Loucy (cell line): ENCODE results near the gene PRND.

Experiments used
- H2AFZ ChIP-seq: fragments of 200-600 bp; sonication (generic); 2 replicates; pipeline ENCODE4 v1.6.0; 2016; ENCODE audit warnings: antibody characterized with exemption, mild to moderate bottlenecking, low read length, moderate library complexity
- H3F3A ChIP-seq: fragments of 200-600 bp; 2 replicates; pipeline ENCODE4 v1.6.0; 2016; ENCODE audit warnings: antibody characterized with exemption, low read depth, mild to moderate bottlenecking
- H3K27me3 ChIP-seq: fragments of 200-600 bp; sonication (generic); 2 replicates; pipeline ENCODE4 v1.6.1; 2014; ENCODE audit warnings: low read length, mild to moderate bottlenecking; ENCODE audit not compliant: insufficient read depth, poor library complexity, severe bottlenecking
- H3K36me3 ChIP-seq: fragments of 200-600 bp; sonication (generic); 2 replicates; pipeline ENCODE4 v1.6.1; 2016; ENCODE audit warnings: low read length; ENCODE audit not compliant: insufficient read depth
- H3K4me1 ChIP-seq: fragments of 200-600 bp; sonication (generic); 2 replicates; pipeline ENCODE4 v1.5.1; 2014; ENCODE audit warnings: low read length, mild to moderate bottlenecking; ENCODE audit not compliant: insufficient read depth, poor library complexity, severe bottlenecking
- H3K4me2 ChIP-seq: fragments of 200-600 bp; sonication (generic); 2 replicates; pipeline ENCODE4 v1.6.0; 2014; ENCODE audit warnings: antibody characterized with exemption, low read length, low read depth, mild to moderate bottlenecking; ENCODE audit not compliant: poor library complexity, severe bottlenecking
- H3K4me3 ChIP-seq: fragments of 200-600 bp; sonication (generic); 2 replicates; pipeline ENCODE4 v1.5.1; 2014; ENCODE audit warnings: low read length, mild to moderate bottlenecking, mixed read lengths; ENCODE audit not compliant: poor library complexity, severe bottlenecking
- H3K79me2 ChIP-seq: fragments of 200-600 bp; sonication (generic); 2 replicates; pipeline ENCODE4 v1.6.1; 2014; ENCODE audit warnings: low read length; ENCODE audit not compliant: insufficient read depth
- H3K9ac ChIP-seq: fragments of 200-600 bp; sonication (generic); 2 replicates; pipeline ENCODE4 v1.6.0; 2014; ENCODE audit warnings: mild to moderate bottlenecking, low read depth, low read length, moderate library complexity; ENCODE audit not compliant: poor library complexity, severe bottlenecking
- H3K9me2 ChIP-seq: fragments of 200-600 bp; sonication (generic); replicated peaks from 2 replicates; pipeline ENCODE4 v1.6.1; 2016; ENCODE audit warnings: low read depth, low read length, mixed read lengths
- H3K9me3 ChIP-seq: fragments of 200-600 bp; sonication (generic); 2 replicates; pipeline ENCODE4 v1.6.1; 2014; ENCODE audit warnings: mild to moderate bottlenecking, antibody characterized with exemption, low read length, low read depth; ENCODE audit not compliant: insufficient read depth
- H4K20me1 ChIP-seq: fragments of 200-600 bp; sonication (generic); 2 replicates; pipeline ENCODE4 v1.6.0; 2014; ENCODE audit warnings: antibody characterized with exemption, low read length, mild to moderate bottlenecking; ENCODE audit not compliant: insufficient read depth, poor library complexity, severe bottlenecking
- CTCF ChIP-seq: fragments of 200-600 bp; sonication (generic); conservative IDR thresholded peaks from 2 replicates; pipeline ENCODE4 v1.5.1; 2014; ENCODE audit warnings: mild to moderate bottlenecking, antibody characterized with exemption, low read length
- EZH2phosphoT487 ChIP-seq: fragments of 200-600 bp; IDR thresholded peaks from 2 replicates; pipeline ENCODE4 v1.6.1; 2018; ENCODE audit warnings: antibody characterized with exemption, mild to moderate bottlenecking, moderate library complexity, borderline replicate concordance

PRND gene

DNA sequence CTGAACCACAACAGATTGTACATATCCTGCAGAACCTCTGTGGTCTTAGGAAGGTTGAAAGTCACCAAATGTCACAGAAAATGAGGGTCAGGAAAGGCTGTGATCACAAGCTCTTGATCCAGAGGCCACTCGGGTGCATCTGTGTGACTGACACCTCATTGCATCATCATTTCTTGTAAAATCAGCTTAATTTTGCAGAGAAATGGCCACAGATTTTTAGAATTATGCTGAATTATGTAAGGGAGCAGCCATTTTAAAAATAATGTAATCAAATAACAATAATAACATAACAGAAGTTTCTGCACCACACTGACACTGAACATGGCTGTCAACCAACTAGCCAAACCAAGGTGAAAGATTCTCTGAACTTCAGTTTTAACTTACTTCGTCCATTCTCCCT lies 32.5 kb upstream of the PRND start:
- Histone ChIP-seq H3K4me3 (peak overlapping the region; percentile 16), H3K4me2 (peak overlapping the region; percentile 77), H3K9me2 (no peaks in the 10 kb centered on the region), H3K79me2 (peaks cover 50% of the 10 kb centered on the region), H2AFZ (no peak overlapping the region), H3K9me3 (no peaks in the 10 kb centered on the region), H3K9ac (no peak overlapping the region), H3K4me1 (peaks cover 37% of the 10 kb centered on the region), H4K20me1 (peaks cover 7% of the 10 kb centered on the region), H3F3A (0 out of 2 replicates have a peak, but pooled peaks cover 4% of the 10 kb centered on the region), H3K27me3 (no peaks in the 10 kb centered on the region), H3K36me3 (no peaks in the 10 kb centered on the region)
- TF ChIP-seq CTCF = no peak
- no peak for TF ChIP-seq EZH2phosphoT487

GRCh38 chr20:4691753-4692152 lies 30.0 kb upstream of the PRND start:
- Histone ChIP-seq H3K9me3 (no peaks in the 10 kb centered on the region), H3F3A (0 out of 2 replicates have a peak, but pooled peaks cover 4% of the 10 kb centered on the region), H4K20me1 (peaks cover 8% of the 10 kb centered on the region), H3K4me2 (peak overlapping the region; percentile 11), H3K27me3 (no peaks in the 10 kb centered on the region), H2AFZ (no peak overlapping the region), H3K9me2 (no peaks in the 10 kb centered on the region), H3K9ac (no peak overlapping the region), H3K36me3 (no peaks in the 10 kb centered on the region), H3K4me1 (peaks cover 29% of the 10 kb centered on the region), H3K4me3 (no peak overlapping the region), H3K79me2 (peaks cover 68% of the 10 kb centered on the region)
- TF ChIP-seq EZH2phosphoT487 = no peak
- TF ChIP-seq CTCF = no peak

DNA sequence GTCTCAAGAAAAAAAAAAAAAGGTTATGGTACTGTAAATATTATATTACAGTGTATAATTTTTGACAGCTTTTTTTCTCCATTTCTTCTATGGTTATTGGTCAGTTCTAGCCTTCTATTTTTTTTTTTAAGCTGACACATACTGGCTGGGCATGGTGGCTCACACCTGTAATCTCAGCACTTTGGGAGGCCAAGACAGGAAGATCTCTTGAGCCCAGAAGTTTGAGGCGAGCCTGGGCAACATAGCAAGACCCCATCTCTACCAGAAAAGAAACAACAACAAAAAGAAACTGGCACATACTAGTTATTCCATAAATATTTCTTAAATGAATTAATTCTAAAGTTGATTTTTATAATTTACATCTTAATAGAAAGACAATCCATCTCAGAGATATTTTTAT lies 27.6 kb upstream of the PRND start:
- H3K9me3 ChIP-seq = no peaks in the 10 kb centered on the region
- no peak overlapping the region for H2AFZ ChIP-seq
- no peak for TF ChIP-seq EZH2phosphoT487
- peaks cover 11% of the 10 kb centered on the region for H4K20me1 ChIP-seq
- H3K4me2 ChIP-seq = no peak overlapping the region
- H3K4me3 ChIP-seq = no peak overlapping the region
- H3K4me1 ChIP-seq = peaks cover 16% of the 10 kb centered on the region
- no peaks in the 10 kb centered on the region for H3F3A ChIP-seq
- no peaks in the 10 kb centered on the region for H3K27me3 ChIP-seq
- no peaks in the 10 kb centered on the region for H3K9me2 ChIP-seq
- H3K9ac ChIP-seq = no peak overlapping the region
- H3K79me2 ChIP-seq = peaks cover 57% of the 10 kb centered on the region
- peaks cover 2% of the 10 kb centered on the region; the same call in 1 of the 2 replicates for H3K36me3 ChIP-seq

- Histone ChIP-seq H3K4me3 (no peak overlapping the region), H3F3A (no peaks in the 10 kb centered on the region), H3K4me1 (peaks cover 3% of the 10 kb centered on the region), H3K27me3 (no peaks in the 10 kb centered on the region), H2AFZ (no peak overlapping the region), H3K36me3 (peaks cover 20% of the 10 kb centered on the region; the same call in 1 of the 2 replicates), H4K20me1 (peaks cover 11% of the 10 kb centered on the region), H3K9me3 (no peaks in the 10 kb centered on the region), H3K79me2 (peaks cover 38% of the 10 kb centered on the region), H3K9me2 (no peaks in the 10 kb centered on the region), H3K4me2 (no peak overlapping the region), H3K9ac (no peak overlapping the region)
- TF ChIP-seq CTCF = no peak
- no peak for TF ChIP-seq EZH2phosphoT487
Measured at GRCh38 chr20:4697189-4697830, 24.4 kb upstream of the PRND start.
